PC-3 (cell line): ENCODE results near the gene CHID1. TPM values are rescaled to one million over a fixed set of nuclear protein-coding genes. Genes with fewer than 3 reads are reported as not detected.

ENCODE experiments used
- ATAC-seq: fragments of 200-7000 bp; cut with Tn5 transposase; 2 replicates; pipeline ENCODE4 v1.9.1; 2020; ENCODE audit warnings: mild to moderate bottlenecking, moderate library complexity
- BruUV-seq: library from RNA; stranded (reverse); fragments of 400-500 nt; replicated peaks from 2 replicates; lab custom pipeline; 2021; lab: Mats Ljungman, UMichigan
- CTCF ChIA-PET: fragments of 300-600 bp; sonication (Branson Sonifier 250); formaldehyde crosslinking; loops from one replicate; lab custom pipeline; 2022; ENCODE audit warnings: antibody characterized with exemption; lab: Charles Lee
- POLR2A ChIA-PET: fragments of 300-600 bp; sonication (Branson Sonifier 250); formaldehyde crosslinking; loops from one replicate; lab custom pipeline; 2022; ENCODE audit warnings: antibody characterized with exemption; ENCODE audit not compliant: unreplicated experiment; lab: Charles Lee
- DNase-seq: peaks from one replicate; pipeline ENCODE4 v3.0.0-alpha.2; 2015
- H2AFZ ChIP-seq: fragments of 300-600 bp; sonication (generic); 2 replicates; pipeline ENCODE4 v1.6.0; 2016; ENCODE audit warnings: antibody characterized with exemption, low read length
- H3F3A ChIP-seq: fragments of 300-600 bp; sonication (generic); one replicate; pipeline ENCODE4 v1.6.0; 2017; ENCODE audit warnings: antibody characterized with exemption, low read length, control low read depth, mild to moderate bottlenecking; ENCODE audit not compliant: unreplicated experiment
- H3K27ac ChIP-seq: fragments of 300-600 bp; sonication (generic); 2 replicates; pipeline ENCODE4 v1.5.1; 2016; ENCODE audit warnings: mild to moderate bottlenecking, low read length
- H3K27me3 ChIP-seq: fragments of 300-600 bp; sonication (generic); 2 replicates; pipeline ENCODE4 v1.6.1; 2016; ENCODE audit warnings: low read length, mixed read lengths
- H3K36me3 ChIP-seq: fragments of 300-600 bp; sonication (generic); 2 replicates; pipeline ENCODE4 v1.6.1; 2016; ENCODE audit warnings: low read depth, mixed run types, low read length, mixed read lengths
- H3K4me1 ChIP-seq: fragments of 300-600 bp; sonication (generic); 2 replicates; pipeline ENCODE4 v1.5.1; 2016; ENCODE audit warnings: low read length; ENCODE audit not compliant: insufficient read depth
- H3K4me2 ChIP-seq: fragments of 300-600 bp; sonication (generic); 2 replicates; pipeline ENCODE4 v1.6.0; 2016; ENCODE audit warnings: low read length
- H3K4me3 ChIP-seq: fragments of 300-600 bp; sonication (generic); 2 replicates; pipeline ENCODE4 v1.5.1; 2016; ENCODE audit warnings: mild to moderate bottlenecking, low read length, mixed read lengths
- H3K79me2 ChIP-seq: fragments of 300-600 bp; sonication (generic); 2 replicates; pipeline ENCODE4 v1.6.1; 2017; ENCODE audit warnings: low read length, mixed read lengths
- H3K9ac ChIP-seq: fragments of 300-600 bp; sonication (generic); 2 replicates; pipeline ENCODE4 v1.6.0; 2016; ENCODE audit warnings: mild to moderate bottlenecking, low read length
- H3K9me2 ChIP-seq: fragments of 300-600 bp; sonication (generic); replicated peaks from 2 replicates; pipeline ENCODE4 v1.6.1; 2016; ENCODE audit warnings: mixed run types, low read length, mixed read lengths
- H3K9me3 ChIP-seq: fragments of 300-600 bp; sonication (generic); 2 replicates; pipeline ENCODE4 v1.6.1; 2016; ENCODE audit warnings: low read length, mixed read lengths
- H4K20me1 ChIP-seq: fragments of 300-600 bp; sonication (generic); 2 replicates; pipeline ENCODE4 v1.6.1; 2016; ENCODE audit warnings: low read length, mixed read lengths
- CTCF ChIP-seq: fragments of 300-600 bp; sonication (generic); conservative IDR thresholded peaks from 2 replicates; pipeline ENCODE4 v1.5.1; 2017; ENCODE audit warnings: antibody characterized with exemption, low read depth, mild to moderate bottlenecking, low read length
- EZH2 ChIP-seq: fragments of 300-600 bp; sonication (generic); IDR thresholded peaks from one replicate; pipeline ENCODE4 v1.6.1; 2017; ENCODE audit warnings: antibody characterized with exemption, mild to moderate bottlenecking, low read length; ENCODE audit not compliant: unreplicated experiment
- EZH2phosphoT487 ChIP-seq: fragments of 300-600 bp; sonication (generic); IDR thresholded peaks from 2 replicates; pipeline ENCODE4 v1.6.1; 2018; ENCODE audit warnings: mild to moderate bottlenecking, antibody characterized with exemption, low read length, borderline replicate concordance
- intact Hi-C: fragments of 100-400 bp; cut with micrococcal nuclease; formaldehyde crosslinking; loops from 2 replicates; pipeline ENCODE4 v1.9.0; 2023
- total RNA-seq: library from RNA; depleted of rRNA; stranded (reverse); fragments of >200 nt; gene quantifications from 2 replicates; pipeline ENCODE4 v1.2.3, GENCODE V29; 2014

Gene CHID1
- total RNA-seq, 1 experiment from 2014 or later: 70.2 TPM

GRCh38 chr11:897253-898142, 13.1 kb downstream of the CHID1 start:
- intact Hi-C loops: no loop called here
- CTCF ChIA-PET: interaction anchor here (0.6 kb wide), 1 partner anchor 20 kb away, joined by 6 read pairs; no protein-coding TSS in a partner anchor
- H3K9ac ChIP-seq: no peak overlapping the region

GRCh38 chr11:895331-896110, 15.1 kb downstream of the CHID1 start:
- no peak overlapping the region for H2AFZ ChIP-seq
- peaks cover 7% of the 10 kb centered on the region; the same call in 1 of the 2 replicates for H3K36me3 ChIP-seq
- ChIA-PET POLR2A (no interaction called here), CTCF (no interaction called here)
- ATAC-seq (no peak), DNase-seq (no peak)
- no peaks in the 10 kb centered on the region for H3K4me1 ChIP-seq
- H3K4me3 ChIP-seq: no peak overlapping the region
- H3K27ac ChIP-seq: no peak overlapping the region
- no peaks in the 10 kb centered on the region for H3K9me2 ChIP-seq
- no peaks in the 10 kb centered on the region for H3K9me3 ChIP-seq
- no peak for TF ChIP-seq EZH2
- TF ChIP-seq EZH2phosphoT487: no peak
- TF ChIP-seq CTCF: no peak
- H3K9ac ChIP-seq: no peak overlapping the region
- H3K79me2 ChIP-seq: no peaks in the 10 kb centered on the region
- H3K4me2 ChIP-seq: no peak overlapping the region
- intact Hi-C loops: no loop called here
- H4K20me1 ChIP-seq: no peaks in the 10 kb centered on the region
- no peaks in the 10 kb centered on the region for H3F3A ChIP-seq
- H3K27me3 ChIP-seq: no peaks in the 10 kb centered on the region
- BruUV-seq: no TSS peak

More at GRCh38 chr11:897253-898142, 13.1 kb downstream of the CHID1 start:
- ATAC-seq (no peak), DNase-seq (no peak)
- H3K4me2 ChIP-seq: no peak overlapping the region
- no peak for TF ChIP-seq CTCF
- no peak for TF ChIP-seq EZH2phosphoT487
- TF ChIP-seq EZH2: no peak
- no peaks in the 10 kb centered on the region for H3K27me3 ChIP-seq
- H3K79me2 ChIP-seq: no peaks in the 10 kb centered on the region
- H2AFZ ChIP-seq: no peak overlapping the region
- no peaks in the 10 kb centered on the region for H3K9me3 ChIP-seq
- POLR2A ChIA-PET: interaction anchor here (0.7 kb wide), 1 partner anchor 157 kb away, joined by 3 read pairs; no protein-coding TSS in a partner anchor
- H3K4me3 ChIP-seq: no peak overlapping the region
- no peaks in the 10 kb centered on the region for H3K4me1 ChIP-seq
- H3K27ac ChIP-seq: no peak overlapping the region
- H3K9me2 ChIP-seq: no peaks in the 10 kb centered on the region
- H3K36me3 ChIP-seq: peaks cover 16% of the 10 kb centered on the region; the same call in 1 of the 2 replicates
- no TSS peak for BruUV-seq
- H3F3A ChIP-seq: no peaks in the 10 kb centered on the region
- H4K20me1 ChIP-seq: no peaks in the 10 kb centered on the region
